Globus pallidus (tissue), 1 donor: ENCODE data around the gene ATF5.

Experiments used
- DNase-seq: peaks from one replicate; pipeline ENCODE4 v3.0.0-alpha.2; 2015; ENCODE audit warnings: low spot score

The ATF5 gene

GRCh38 chr19:49976496-49976895 lies 47.5 kb downstream of the ATF5 start:
- DNase-seq = no peak

DNA sequence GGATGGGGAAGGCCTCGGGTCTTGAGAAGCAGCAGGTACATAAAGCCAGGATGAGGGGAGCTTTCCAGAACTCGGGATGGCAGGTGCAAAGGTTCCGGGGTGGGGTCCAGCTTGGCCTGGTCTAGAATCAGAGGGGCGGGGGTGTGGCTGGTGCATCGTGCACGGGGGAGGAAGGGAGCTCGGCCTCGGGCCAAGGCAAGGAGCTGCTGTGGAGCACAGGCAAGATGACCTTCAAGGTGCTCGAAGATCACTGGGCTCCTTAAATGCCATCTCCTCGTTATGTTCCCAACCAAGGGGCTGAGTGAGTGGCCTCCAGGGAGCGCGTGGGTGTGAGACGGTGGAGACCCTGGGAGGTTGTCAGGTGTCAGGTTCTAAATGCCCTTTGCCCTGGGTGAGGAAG lies 48.1 kb downstream of the ATF5 start:
- no peak for DNase-seq

GRCh38 chr19:49977881-49978280 lies 48.9 kb downstream of the ATF5 start:
- no peak for DNase-seq

DNA sequence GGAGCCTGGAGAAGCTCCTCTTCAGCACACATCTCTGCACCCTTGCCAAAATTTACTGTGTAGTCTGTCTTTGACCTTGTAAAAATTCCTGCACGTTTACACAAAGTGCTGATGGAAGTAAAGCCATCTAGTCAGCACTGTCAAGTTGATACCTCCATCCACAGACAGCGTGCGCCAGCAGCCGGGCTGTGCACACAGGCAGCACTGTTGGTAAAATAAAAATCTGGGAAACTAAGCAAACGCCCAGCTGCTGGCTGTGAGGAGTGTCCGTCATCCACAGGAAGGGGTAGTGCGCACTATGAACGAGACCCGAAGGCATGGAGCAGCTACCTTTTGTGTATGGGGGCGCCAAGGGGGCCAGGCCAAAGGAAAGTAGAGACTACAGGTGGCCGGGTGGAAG lies 49.3 kb downstream of the ATF5 start:
- DNase-seq = no peak

DNA sequence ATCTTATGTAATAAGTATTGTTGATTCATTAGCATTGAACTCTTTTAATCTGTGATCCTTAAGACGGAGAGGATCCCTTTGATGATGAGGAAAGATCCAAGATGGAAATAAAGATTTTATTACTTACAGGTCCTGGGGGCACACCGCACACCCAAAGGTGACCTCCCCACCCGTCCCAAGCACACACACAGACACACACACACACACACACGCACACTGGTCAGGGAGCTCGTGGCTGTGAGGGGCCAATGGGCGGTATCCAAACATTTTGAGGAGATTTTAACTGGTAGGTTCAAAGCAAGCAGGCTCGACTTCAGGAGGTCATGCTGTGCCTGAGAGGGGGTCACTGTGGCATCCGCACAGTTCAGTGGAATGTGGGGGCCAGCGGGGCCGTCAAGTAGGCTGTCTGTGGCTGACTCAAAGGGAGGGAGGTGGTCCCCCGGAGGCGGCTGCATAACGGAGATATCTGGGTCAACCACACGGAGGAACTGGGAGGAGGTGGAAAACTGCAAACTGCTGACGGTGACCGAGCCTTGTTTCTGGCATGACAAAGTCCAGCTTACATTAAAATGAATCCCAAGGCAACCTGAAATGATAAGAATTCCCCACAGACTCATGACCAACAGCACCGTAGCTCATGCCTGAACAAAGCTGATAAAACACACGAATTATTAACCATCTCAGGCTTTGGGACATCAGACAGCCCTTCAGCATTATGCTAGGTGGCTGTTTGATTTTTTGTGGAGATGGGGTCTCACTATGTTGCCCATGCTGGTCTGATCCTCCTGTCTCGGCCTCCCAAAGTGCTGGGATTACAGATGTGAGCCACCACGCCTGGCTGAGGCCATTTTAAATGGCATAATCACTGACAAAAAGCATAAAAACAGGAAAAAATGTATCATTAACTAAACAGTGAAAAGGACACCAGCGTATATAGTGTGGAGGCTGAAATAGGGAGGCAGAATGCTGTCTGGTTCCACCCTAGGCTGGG lies 52.9 kb downstream of the ATF5 start:
- DNase-seq = no peak
